DND-41 (cell line): ENCODE data around the gene EPN3.

ENCODE experiments used
- ATAC-seq: fragments of 200-7000 bp; cut with Tn5 transposase; 3 replicates; pipeline ENCODE4 v1.9.1; 2021; ENCODE audit warnings: low read depth; ENCODE audit not compliant: insufficient read depth
- DNase-seq: peaks from one replicate; pipeline ENCODE4 v3.0.0-alpha.2; 2020
- H2AFZ ChIP-seq: 2 replicates; pipeline ENCODE4 v1.6.0; 2012; ENCODE audit warnings: low read depth, low read length
- H3K27ac ChIP-seq: 2 replicates; pipeline ENCODE4 v1.5.1; 2012; ENCODE audit warnings: low read length, inconsistent platforms
- H3K27me3 ChIP-seq: fragments of 200-600 bp; sonication (generic); 2 replicates; pipeline ENCODE4 v1.6.0; 2012; ENCODE audit warnings: low read length, mild to moderate bottlenecking, inconsistent platforms; ENCODE audit not compliant: insufficient read depth, poor library complexity
- H3K36me3 ChIP-seq: 2 replicates; pipeline ENCODE4 v1.5.1; 2012; ENCODE audit warnings: low read length, inconsistent platforms; ENCODE audit not compliant: insufficient read depth
- H3K4me1 ChIP-seq: 2 replicates; pipeline ENCODE4 v1.5.1; 2012; ENCODE audit warnings: mild to moderate bottlenecking, low read length; ENCODE audit not compliant: insufficient read depth
- H3K4me2 ChIP-seq: 2 replicates; pipeline ENCODE4 v1.6.0; 2012; ENCODE audit warnings: mild to moderate bottlenecking, moderate library complexity, low read length, inconsistent platforms; ENCODE audit not compliant: insufficient read depth
- H3K4me3 ChIP-seq, 2 experiments: fragments of 200-600 bp in 1 of 2; shearing (Covaris generic) in 1 of 2; 2 replicates each; pipeline ENCODE4 v1.5.1; 2012 to 2016; ENCODE audit warnings: inconsistent platforms in 2 of 2, low read length in 2 of 2, mild to moderate bottlenecking in 2 of 2, low read depth in 1 of 2, moderate library complexity in 1 of 2
- H3K79me2 ChIP-seq: 2 replicates; pipeline ENCODE4 v1.6.0; 2012; ENCODE audit warnings: low read length, inconsistent platforms; ENCODE audit not compliant: insufficient read depth
- H3K9ac ChIP-seq: 2 replicates; pipeline ENCODE4 v1.6.0; 2012; ENCODE audit warnings: low read depth, mild to moderate bottlenecking, inconsistent platforms, low read length, moderate library complexity
- H3K9me3 ChIP-seq: 2 replicates; pipeline ENCODE4 v1.5.1; 2012; ENCODE audit warnings: low read length, moderate library complexity, mild to moderate bottlenecking, inconsistent platforms; ENCODE audit not compliant: insufficient read depth, severe bottlenecking
- H4K20me1 ChIP-seq: 2 replicates; pipeline ENCODE4 v1.6.0; 2012; ENCODE audit warnings: low read length; ENCODE audit not compliant: insufficient read depth
- CTCF ChIP-seq: IDR thresholded peaks from 2 replicates; pipeline ENCODE4 v1.5.1; 2012; ENCODE audit warnings: borderline replicate concordance, low read length, moderate library complexity, mild to moderate bottlenecking; ENCODE audit not compliant: poor library complexity, severe bottlenecking; ENCODE audit errors: extremely low read depth
- EZH2 ChIP-seq: IDR thresholded peaks from 3 replicates; pipeline ENCODE4 v1.6.1; 2012; ENCODE audit warnings: borderline replicate concordance, low read depth, mild to moderate bottlenecking, moderate library complexity, low read length, inconsistent platforms; ENCODE audit not compliant: severe bottlenecking

EPN3 gene

GRCh38 chr17:50539762-50540559, 7.4 kb downstream of the EPN3 start:
- H3K27me3 ChIP-seq = peaks cover 2% of the 10 kb centered on the region
- peaks cover 19% of the 10 kb centered on the region for H3K4me1 ChIP-seq
- no peak overlapping the region for H3K4me2 ChIP-seq
- TF ChIP-seq CTCF (no peak), EZH2 (no peak)
- H2AFZ ChIP-seq = no peak overlapping the region
- ATAC-seq (no peak), DNase-seq (no peak)
- H3K9ac ChIP-seq = no peak overlapping the region
- H3K79me2 ChIP-seq = no peaks in the 10 kb centered on the region
- H3K27ac ChIP-seq = no peak overlapping the region
- H3K36me3 ChIP-seq = no peaks in the 10 kb centered on the region
- H3K9me3 ChIP-seq = no peaks in the 10 kb centered on the region
- H4K20me1 ChIP-seq = 0 out of 2 replicates have a peak, but pooled peaks cover 2% of the 10 kb centered on the region
- no peak overlapping the region for H3K4me3 ChIP-seq

- H4K20me1 ChIP-seq = 0 out of 2 replicates have a peak, but pooled peaks cover 2% of the 10 kb centered on the region
- H2AFZ ChIP-seq = no peak overlapping the region
- H3K36me3 ChIP-seq = no peaks in the 10 kb centered on the region
- no peak for DNase-seq
- peak overlapping the region; percentile 96 for H3K4me2 ChIP-seq
- TF ChIP-seq EZH2 (no peak), CTCF (no peak)
- H3K79me2 ChIP-seq = no peaks in the 10 kb centered on the region
- H3K4me3 ChIP-seq = no peak overlapping the region
- ATAC-seq = no peak
- no peak overlapping the region for H3K27ac ChIP-seq
- no peaks in the 10 kb centered on the region for H3K27me3 ChIP-seq
- H3K9ac ChIP-seq = peak overlapping the region; percentile 56; the same call in 1 of the 2 replicates
- H3K9me3 ChIP-seq = no peaks in the 10 kb centered on the region
- H3K4me1 ChIP-seq = peaks cover 19% of the 10 kb centered on the region
Measured at GRCh38 chr17:50540560-50541401, 8.2 kb downstream of the EPN3 start.

DNA sequence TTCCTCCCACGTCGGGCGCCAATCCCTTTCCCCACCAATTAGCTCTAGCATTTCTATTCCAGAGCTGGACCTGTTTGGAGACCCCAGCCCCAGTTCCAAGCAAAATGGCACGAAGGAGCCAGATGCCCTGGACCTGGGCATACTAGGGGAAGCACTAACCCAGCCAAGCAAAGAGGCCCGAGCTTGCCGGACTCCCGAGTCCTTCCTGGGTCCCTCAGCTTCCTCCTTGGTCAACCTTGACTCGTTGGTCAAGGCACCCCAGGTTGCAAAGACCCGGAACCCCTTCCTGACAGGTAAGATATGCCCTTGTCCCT, 8.8 kb downstream of the EPN3 start:
- peaks cover 21% of the 10 kb centered on the region for H3K4me1 ChIP-seq
- peak overlapping the region in 1 of 2 experiments; percentile 69; a peak in 2 of 4 replicates for H3K4me3 ChIP-seq
- DNase-seq (no peak), ATAC-seq (no peak)
- H3K27ac ChIP-seq = peak overlapping the region; percentile 27; the same call in 1 of the 2 replicates
- peak overlapping the region; percentile 96 for H3K4me2 ChIP-seq
- no peaks in the 10 kb centered on the region for H3K27me3 ChIP-seq
- H3K36me3 ChIP-seq = no peaks in the 10 kb centered on the region
- no peaks in the 10 kb centered on the region for H3K79me2 ChIP-seq
- H4K20me1 ChIP-seq = 0 out of 2 replicates have a peak, but pooled peaks cover 2% of the 10 kb centered on the region
- peak overlapping the region; percentile 56 for H3K9ac ChIP-seq
- TF ChIP-seq CTCF = no peak
- no peak for TF ChIP-seq EZH2
- H3K9me3 ChIP-seq = no peaks in the 10 kb centered on the region
- peak overlapping the region; percentile 86 for H2AFZ ChIP-seq
